PC-3 (cell line): Measurements from ENCODE around the gene DCDC1. TPM values are rescaled to one million over a fixed set of nuclear protein-coding genes. Genes with fewer than 3 reads are reported as not detected.
"Not testable (repeated sequence)": the region's sequence is repeated elsewhere in the genome, so short reads cannot be mapped to it uniquely, and the experiment has no call there.

Experiments
- ATAC-seq: fragments of 200-7000 bp; cut with Tn5 transposase; 2 replicates; pipeline ENCODE4 v1.9.1; 2020; ENCODE audit warnings: mild to moderate bottlenecking, moderate library complexity
- BruUV-seq: library from RNA; stranded (reverse); fragments of 400-500 nt; replicated peaks from 2 replicates; lab custom pipeline; 2021; lab: Mats Ljungman, UMichigan
- CTCF ChIA-PET: fragments of 300-600 bp; sonication (Branson Sonifier 250); formaldehyde crosslinking; loops from one replicate; lab custom pipeline; 2022; ENCODE audit warnings: antibody characterized with exemption; lab: Charles Lee
- POLR2A ChIA-PET: fragments of 300-600 bp; sonication (Branson Sonifier 250); formaldehyde crosslinking; loops from one replicate; lab custom pipeline; 2022; ENCODE audit warnings: antibody characterized with exemption; ENCODE audit not compliant: unreplicated experiment; lab: Charles Lee
- DNase-seq: peaks from one replicate; pipeline ENCODE4 v3.0.0-alpha.2; 2015
- H2AFZ ChIP-seq: fragments of 300-600 bp; sonication (generic); 2 replicates; pipeline ENCODE4 v1.6.0; 2016; ENCODE audit warnings: antibody characterized with exemption, low read length
- H3F3A ChIP-seq: fragments of 300-600 bp; sonication (generic); one replicate; pipeline ENCODE4 v1.6.0; 2017; ENCODE audit warnings: antibody characterized with exemption, low read length, control low read depth, mild to moderate bottlenecking; ENCODE audit not compliant: unreplicated experiment
- H3K27ac ChIP-seq: fragments of 300-600 bp; sonication (generic); 2 replicates; pipeline ENCODE4 v1.5.1; 2016; ENCODE audit warnings: mild to moderate bottlenecking, low read length
- H3K27me3 ChIP-seq: fragments of 300-600 bp; sonication (generic); 2 replicates; pipeline ENCODE4 v1.6.1; 2016; ENCODE audit warnings: low read length, mixed read lengths
- H3K36me3 ChIP-seq: fragments of 300-600 bp; sonication (generic); 2 replicates; pipeline ENCODE4 v1.6.1; 2016; ENCODE audit warnings: low read depth, mixed run types, low read length, mixed read lengths
- H3K4me1 ChIP-seq: fragments of 300-600 bp; sonication (generic); 2 replicates; pipeline ENCODE4 v1.5.1; 2016; ENCODE audit warnings: low read length; ENCODE audit not compliant: insufficient read depth
- H3K4me2 ChIP-seq: fragments of 300-600 bp; sonication (generic); 2 replicates; pipeline ENCODE4 v1.6.0; 2016; ENCODE audit warnings: low read length
- H3K4me3 ChIP-seq: fragments of 300-600 bp; sonication (generic); 2 replicates; pipeline ENCODE4 v1.5.1; 2016; ENCODE audit warnings: mild to moderate bottlenecking, low read length, mixed read lengths
- H3K79me2 ChIP-seq: fragments of 300-600 bp; sonication (generic); 2 replicates; pipeline ENCODE4 v1.6.1; 2017; ENCODE audit warnings: low read length, mixed read lengths
- H3K9ac ChIP-seq: fragments of 300-600 bp; sonication (generic); 2 replicates; pipeline ENCODE4 v1.6.0; 2016; ENCODE audit warnings: mild to moderate bottlenecking, low read length
- H3K9me2 ChIP-seq: fragments of 300-600 bp; sonication (generic); replicated peaks from 2 replicates; pipeline ENCODE4 v1.6.1; 2016; ENCODE audit warnings: mixed run types, low read length, mixed read lengths
- H3K9me3 ChIP-seq: fragments of 300-600 bp; sonication (generic); 2 replicates; pipeline ENCODE4 v1.6.1; 2016; ENCODE audit warnings: low read length, mixed read lengths
- H4K20me1 ChIP-seq: fragments of 300-600 bp; sonication (generic); 2 replicates; pipeline ENCODE4 v1.6.1; 2016; ENCODE audit warnings: low read length, mixed read lengths
- EZH2 ChIP-seq: fragments of 300-600 bp; sonication (generic); IDR thresholded peaks from one replicate; pipeline ENCODE4 v1.6.1; 2017; ENCODE audit warnings: antibody characterized with exemption, mild to moderate bottlenecking, low read length; ENCODE audit not compliant: unreplicated experiment
- EZH2phosphoT487 ChIP-seq: fragments of 300-600 bp; sonication (generic); IDR thresholded peaks from 2 replicates; pipeline ENCODE4 v1.6.1; 2018; ENCODE audit warnings: mild to moderate bottlenecking, antibody characterized with exemption, low read length, borderline replicate concordance
- intact Hi-C: fragments of 100-400 bp; cut with micrococcal nuclease; formaldehyde crosslinking; loops from 2 replicates; pipeline ENCODE4 v1.9.0; 2023
- total RNA-seq: library from RNA; depleted of rRNA; stranded (reverse); fragments of >200 nt; gene quantifications from 2 replicates; pipeline ENCODE4 v1.2.3, GENCODE V29; 2014
- TF ChIP-seq, protein P1 (sequence below): fragments of 300-600 bp; sonication (generic); conservative IDR thresholded peaks from 2 replicates; pipeline ENCODE4 v1.5.1; 2017; ENCODE audit warnings: antibody characterized with exemption, low read depth, mild to moderate bottlenecking, low read length

The DCDC1 gene
- total RNA-seq, 1 experiment from 2014 or later = not detected

DNA sequence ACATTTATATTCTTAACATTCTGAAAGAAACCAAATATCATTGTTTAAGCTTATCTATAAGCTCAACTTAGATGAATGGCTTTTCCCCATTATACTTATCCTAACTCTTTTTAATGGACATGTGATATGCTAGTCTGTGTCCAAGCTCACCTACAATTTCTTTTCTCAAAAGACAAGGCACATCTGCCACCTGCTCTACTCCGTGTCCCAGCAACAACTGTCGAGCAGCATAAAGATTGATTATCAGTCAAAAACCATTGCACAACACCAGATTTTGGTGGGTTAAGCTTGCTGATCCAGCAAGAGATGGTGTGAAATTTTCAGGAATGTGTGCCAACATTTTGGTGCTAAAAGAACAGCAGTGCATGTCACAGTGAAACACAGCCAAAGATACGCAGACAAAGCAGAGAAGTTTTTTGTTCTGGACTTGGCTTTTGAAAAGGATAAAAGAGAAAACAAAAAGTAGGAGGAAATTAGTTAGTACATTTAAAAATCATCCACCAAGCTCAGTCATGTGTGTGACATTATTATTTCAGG lies 65.8 kb downstream of the DCDC1 start:
- Histone ChIP-seq H2AFZ (no peak overlapping the region), H3K4me1 (no peaks in the 10 kb centered on the region), H3F3A (no peaks in the 10 kb centered on the region), H3K36me3 (no peaks in the 10 kb centered on the region), H4K20me1 (no peaks in the 10 kb centered on the region), H3K27me3 (peaks cover 66% of the 10 kb centered on the region), H3K9me2 (no peaks in the 10 kb centered on the region), H3K4me3 (no peak overlapping the region), H3K27ac (no peak overlapping the region), H3K4me2 (no peak overlapping the region), H3K9ac (no peak overlapping the region), H3K9me3 (no peaks in the 10 kb centered on the region), H3K79me2 (no peaks in the 10 kb centered on the region)
- BruUV-seq = no TSS peak
- ATAC-seq (no peak), DNase-seq (no peak)
- CTCF ChIA-PET = interaction anchor here (0.6 kb wide), 1 partner anchor 37 kb away, joined by 5 read pairs; no protein-coding TSS in a partner anchor
- intact Hi-C loops = no loop called here
- POLR2A ChIA-PET = no interaction called here
- TF ChIP-seq, protein P1, sequence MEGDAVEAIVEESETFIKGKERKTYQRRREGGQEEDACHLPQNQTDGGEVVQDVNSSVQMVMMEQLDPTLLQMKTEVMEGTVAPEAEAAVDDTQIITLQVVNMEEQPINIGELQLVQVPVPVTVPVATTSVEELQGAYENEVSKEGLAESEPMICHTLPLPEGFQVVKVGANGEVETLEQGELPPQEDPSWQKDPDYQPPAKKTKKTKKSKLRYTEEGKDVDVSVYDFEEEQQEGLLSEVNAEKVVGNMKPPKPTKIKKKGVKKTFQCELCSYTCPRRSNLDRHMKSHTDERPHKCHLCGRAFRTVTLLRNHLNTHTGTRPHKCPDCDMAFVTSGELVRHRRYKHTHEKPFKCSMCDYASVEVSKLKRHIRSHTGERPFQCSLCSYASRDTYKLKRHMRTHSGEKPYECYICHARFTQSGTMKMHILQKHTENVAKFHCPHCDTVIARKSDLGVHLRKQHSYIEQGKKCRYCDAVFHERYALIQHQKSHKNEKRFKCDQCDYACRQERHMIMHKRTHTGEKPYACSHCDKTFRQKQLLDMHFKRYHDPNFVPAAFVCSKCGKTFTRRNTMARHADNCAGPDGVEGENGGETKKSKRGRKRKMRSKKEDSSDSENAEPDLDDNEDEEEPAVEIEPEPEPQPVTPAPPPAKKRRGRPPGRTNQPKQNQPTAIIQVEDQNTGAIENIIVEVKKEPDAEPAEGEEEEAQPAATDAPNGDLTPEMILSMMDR = no peak
- TF ChIP-seq EZH2 = no peak
- no peak for TF ChIP-seq EZH2phosphoT487

DNA sequence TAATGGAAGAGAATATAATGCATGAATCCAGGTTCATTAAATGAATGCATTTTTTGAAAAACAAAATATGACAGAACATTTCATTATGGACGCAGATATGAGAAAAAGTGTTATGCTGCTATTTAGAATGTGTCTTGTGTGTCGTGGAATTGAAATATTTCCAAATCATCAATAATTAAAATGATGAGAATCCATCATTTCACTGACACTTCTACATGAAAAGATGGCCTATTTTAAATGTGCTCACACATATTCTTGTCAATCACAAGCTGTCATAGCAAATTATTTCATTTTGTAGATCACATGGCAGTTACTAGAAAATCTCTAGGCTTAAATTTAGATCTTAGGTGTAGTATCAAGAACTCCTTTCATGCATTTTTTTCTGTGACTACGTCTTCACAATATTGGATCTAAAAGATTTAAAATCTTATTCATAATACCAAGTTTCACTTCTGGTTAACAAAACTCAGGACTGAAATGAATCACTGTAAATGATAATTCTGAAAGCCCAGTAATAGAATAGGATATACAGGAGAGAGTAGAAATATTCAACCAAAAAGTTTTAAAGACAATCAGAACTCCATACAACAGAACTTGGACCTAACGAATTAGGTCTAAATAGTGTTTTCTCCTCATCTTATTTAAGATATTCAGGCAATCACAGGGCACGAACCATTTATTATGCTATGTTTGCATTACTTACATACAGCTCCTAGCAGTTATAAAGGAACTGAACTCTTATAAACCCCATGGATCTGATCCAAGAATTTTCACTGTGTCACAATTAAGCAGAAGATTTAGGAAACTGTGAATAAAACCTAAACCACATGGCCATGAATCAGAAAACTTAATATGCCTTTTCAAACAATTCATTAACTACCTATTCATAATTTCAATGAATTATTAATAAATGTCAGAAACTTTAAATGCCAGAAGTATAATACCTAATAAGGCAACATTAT lies 67.7 kb downstream of the DCDC1 start:
- TF ChIP-seq, protein P1 = no peak
- TF ChIP-seq EZH2 = no peak
- no peak for TF ChIP-seq EZH2phosphoT487
- H3K27ac ChIP-seq = no peak overlapping the region
- H3K9me2 ChIP-seq = no peaks in the 10 kb centered on the region
- no peak overlapping the region for H3K4me3 ChIP-seq
- no peak overlapping the region for H3K9ac ChIP-seq
- POLR2A ChIA-PET = no interaction called here
- no peaks in the 10 kb centered on the region for H4K20me1 ChIP-seq
- H3K36me3 ChIP-seq = no peaks in the 10 kb centered on the region
- intact Hi-C loops = no loop called here
- H3K4me2 ChIP-seq = no peak overlapping the region
- no TSS peak for BruUV-seq
- CTCF ChIA-PET = no interaction called here
- ATAC-seq (no peak), DNase-seq (no peak)
- no peaks in the 10 kb centered on the region for H3K4me1 ChIP-seq
- H3K79me2 ChIP-seq = no peaks in the 10 kb centered on the region
- no peak overlapping the region for H2AFZ ChIP-seq
- H3K27me3 ChIP-seq = peaks cover 62% of the 10 kb centered on the region
- no peaks in the 10 kb centered on the region for H3K9me3 ChIP-seq
- no peaks in the 10 kb centered on the region for H3F3A ChIP-seq

DNA sequence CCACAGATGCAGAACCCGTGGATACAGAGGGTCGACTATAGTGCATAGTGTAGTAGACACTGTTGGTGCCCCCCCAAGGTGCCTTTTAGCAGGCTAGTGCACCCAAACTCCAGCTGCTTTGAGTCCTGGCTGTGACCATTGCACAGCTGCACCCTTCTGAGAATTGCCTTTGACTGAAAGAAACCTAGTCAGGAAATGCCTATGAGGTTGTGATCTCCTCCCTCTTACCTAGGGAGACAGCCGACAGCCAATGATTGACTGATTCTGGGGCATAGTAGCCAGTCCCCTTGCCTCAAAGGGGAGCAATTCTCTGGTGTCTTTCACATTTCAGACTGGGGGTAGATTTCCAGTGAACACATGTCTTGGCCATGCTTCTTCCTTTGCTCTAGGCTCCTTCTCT lies 74.2 kb downstream of the DCDC1 start:
- POLR2A ChIA-PET = no interaction called here
- H3K79me2 ChIP-seq = no peaks in the 10 kb centered on the region
- no TSS peak for BruUV-seq

DNA sequence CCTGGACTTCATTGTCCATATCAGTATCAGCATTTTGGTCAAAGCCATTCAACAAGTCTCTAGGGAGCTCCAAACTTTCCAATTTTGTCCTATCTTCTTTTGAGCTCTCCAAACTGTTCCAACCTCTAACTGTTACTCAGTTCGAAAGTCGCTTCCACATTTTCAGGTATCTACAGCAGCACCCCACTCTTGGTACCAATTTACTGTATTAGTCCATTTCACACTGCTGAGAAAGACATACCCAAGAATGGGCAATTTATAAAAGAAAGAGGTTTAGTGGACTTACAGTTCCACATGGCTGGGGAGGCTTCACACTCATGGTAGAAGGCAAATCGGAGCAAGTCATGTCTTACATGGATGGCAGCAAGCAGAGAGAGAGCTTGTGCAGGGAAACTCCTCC lies 96.0 kb downstream of the DCDC1 start:
- H3K36me3 ChIP-seq, H3K9ac ChIP-seq, POLR2A ChIA-PET, DNase-seq, intact Hi-C loops, H3K79me2 ChIP-seq, H3K9me2 ChIP-seq, H3K4me1 ChIP-seq, BruUV-seq, H3F3A ChIP-seq, CTCF ChIA-PET, H2AFZ ChIP-seq, H3K27ac ChIP-seq, H3K4me3 ChIP-seq, H3K4me2 ChIP-seq, H3K9me3 ChIP-seq, H3K27me3 ChIP-seq, H4K20me1 ChIP-seq, ATAC-seq: not testable (repeated sequence)

More for the DNA sequence above, 74.2 kb downstream of the DCDC1 start:
- H3K36me3 ChIP-seq = no peaks in the 10 kb centered on the region
- H3K4me3 ChIP-seq = no peak overlapping the region
- no peaks in the 10 kb centered on the region for H4K20me1 ChIP-seq
- no peak for DNase-seq
- peaks cover 61% of the 10 kb centered on the region for H3K27me3 ChIP-seq
- H3K27ac ChIP-seq = no peak overlapping the region
- intact Hi-C loops = no loop called here
- CTCF ChIA-PET = no interaction called here
- H3K4me2 ChIP-seq = no peak overlapping the region
- ATAC-seq = no peak
- no peaks in the 10 kb centered on the region for H3K9me3 ChIP-seq
- H3K9me2 ChIP-seq = no peaks in the 10 kb centered on the region
- no peak overlapping the region for H3K9ac ChIP-seq
- no peaks in the 10 kb centered on the region for H3F3A ChIP-seq
- no peak for TF ChIP-seq EZH2phosphoT487
- TF ChIP-seq EZH2 = no peak
- TF ChIP-seq, protein P1 = no peak
- H3K4me1 ChIP-seq = no peaks in the 10 kb centered on the region
- no peak overlapping the region for H2AFZ ChIP-seq
